GM20431 (cell line): Measurements from ENCODE around the gene RDH8.
"Not testable (repeated sequence)": the region's sequence is repeated elsewhere in the genome, so short reads cannot be mapped to it uniquely, and the experiment has no call there.

Source experiments
- in situ Hi-C: fragments of 300-500 bp; cut with MseI, MboI; formaldehyde crosslinking; loops from one replicate; pipeline ENCODE4 v1.15.0; 2020; ENCODE audit warnings: low sequenced_read_pairs; ENCODE audit not compliant: unreplicated experiment

Gene RDH8

GRCh38 chr19:10004617-10005016 lies 8.7 kb upstream of the RDH8 start:
- in situ Hi-C loops, result no loop called here

- in situ Hi-C loops, result no loop called here
Observed at GRCh38 chr19:10005632-10006334, 7.5 kb upstream of the RDH8 start.

DNA sequence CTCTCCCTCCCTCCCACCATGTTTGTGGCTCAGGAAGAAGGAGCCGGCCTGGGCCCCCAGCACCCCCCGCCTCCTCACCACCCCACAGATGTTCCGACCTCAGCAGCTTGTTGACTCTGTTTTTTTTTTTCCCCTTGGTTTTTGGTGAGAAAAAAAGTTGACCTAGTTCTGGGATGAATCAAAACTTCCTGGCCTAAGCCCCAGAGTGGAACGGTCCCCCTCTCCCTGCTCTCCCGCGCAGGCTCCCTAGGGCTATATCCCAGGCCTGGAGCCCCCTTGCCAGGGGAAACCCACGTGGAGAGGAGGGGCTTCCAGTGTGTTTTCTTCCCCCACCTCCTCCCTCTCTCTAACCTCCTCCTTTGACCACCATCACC lies 7.0 kb upstream of the RDH8 start:
- in situ Hi-C loops, result no loop called here

DNA sequence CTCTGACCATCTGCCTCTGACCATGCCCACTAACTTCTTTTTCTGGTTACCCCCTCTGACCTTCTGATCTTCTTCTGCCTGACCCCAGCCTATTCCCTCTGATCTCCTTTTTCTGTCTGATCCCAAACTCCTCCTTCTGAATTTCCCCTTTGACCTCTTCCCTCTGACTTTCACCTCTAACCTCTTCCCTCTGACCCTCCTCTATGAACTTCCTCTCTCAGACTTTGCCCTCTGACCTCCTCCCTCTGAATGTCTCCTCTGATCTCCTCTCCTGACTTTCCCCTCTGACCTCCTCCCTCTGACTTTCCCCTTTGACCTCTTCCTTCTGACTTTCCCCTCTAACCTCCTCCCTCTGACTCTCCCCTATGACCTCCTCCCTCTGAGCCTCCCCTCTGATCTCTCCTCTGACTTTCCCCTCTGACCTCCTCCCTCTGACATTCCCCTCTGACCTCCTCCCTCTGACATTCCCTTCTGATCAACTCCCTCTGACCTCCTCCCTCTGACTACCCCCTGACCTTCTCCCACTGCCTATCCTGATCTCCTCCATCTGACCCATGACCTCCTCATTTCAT lies 6.4 kb upstream of the RDH8 start:
- in situ Hi-C loops, result no loop called here

DNA sequence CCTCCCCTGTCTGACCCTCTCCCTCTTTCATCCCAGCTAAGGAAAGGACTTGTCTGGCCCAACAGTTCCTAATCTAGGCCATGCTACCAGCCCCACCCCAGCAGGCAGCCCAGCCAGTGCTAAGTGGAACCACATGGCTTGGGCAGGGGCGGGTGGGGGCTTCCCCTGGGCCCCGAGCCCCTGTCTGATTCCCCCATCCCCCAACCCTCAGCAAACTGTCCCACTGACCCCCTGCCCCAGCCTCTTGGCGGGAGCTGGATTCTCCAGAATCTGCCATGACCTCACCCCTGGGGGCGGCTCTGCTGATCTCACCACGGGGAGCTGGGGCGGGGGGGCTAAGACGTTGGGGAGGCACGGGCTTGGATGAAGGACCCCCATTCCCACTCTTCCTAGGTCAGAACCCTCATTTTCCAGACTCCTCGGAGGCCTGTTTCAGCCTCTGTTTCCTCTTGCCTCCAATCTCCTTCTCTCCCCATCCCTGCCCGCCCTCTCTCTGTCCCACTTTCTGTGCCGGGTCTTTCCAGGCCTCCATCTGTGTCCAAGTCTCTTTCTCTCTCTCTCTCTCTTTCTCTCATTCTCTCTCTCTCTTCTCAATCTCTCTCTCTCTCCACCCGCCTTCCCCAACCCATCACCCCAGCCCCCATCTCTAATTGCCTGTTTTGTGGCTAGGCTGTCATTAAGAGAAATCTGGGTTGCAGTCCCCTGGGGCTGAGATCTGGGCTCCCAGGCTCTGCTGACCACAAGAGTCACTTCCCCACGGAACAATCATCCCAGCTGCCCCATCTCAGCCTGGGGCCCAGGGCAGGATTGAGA lies 5.7 kb upstream of the RDH8 start:
- in situ Hi-C loops, result no loop called here

DNA sequence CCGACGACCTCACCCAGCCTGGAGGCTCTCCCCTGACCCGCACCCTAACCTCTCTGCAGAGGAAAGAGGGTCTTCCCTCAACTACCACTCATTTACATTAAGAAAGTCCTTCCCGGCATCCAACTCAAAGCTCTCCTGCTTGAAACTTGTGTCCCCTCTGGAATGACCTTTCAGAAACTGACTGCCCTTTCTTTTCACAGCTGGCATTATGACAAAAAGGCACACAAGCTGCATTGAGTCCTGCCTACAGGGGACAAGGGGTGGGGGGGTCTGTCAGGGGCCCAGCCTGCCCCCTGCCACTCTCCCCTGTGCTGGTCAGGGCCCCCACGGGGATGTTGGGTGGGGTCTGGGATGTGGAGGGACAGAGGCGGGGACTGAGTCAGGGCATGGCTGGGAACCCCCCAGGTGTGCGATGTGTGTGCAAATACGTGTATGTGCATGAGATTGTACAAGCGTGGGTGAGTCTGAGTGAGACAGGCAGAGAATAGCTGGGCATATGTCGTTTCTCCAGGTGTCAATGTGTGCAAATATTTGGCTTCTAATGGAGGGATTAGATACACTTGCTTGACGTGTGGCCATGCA lies 5.0 kb upstream of the RDH8 start:
- in situ Hi-C loops, result no loop called here

DNA sequence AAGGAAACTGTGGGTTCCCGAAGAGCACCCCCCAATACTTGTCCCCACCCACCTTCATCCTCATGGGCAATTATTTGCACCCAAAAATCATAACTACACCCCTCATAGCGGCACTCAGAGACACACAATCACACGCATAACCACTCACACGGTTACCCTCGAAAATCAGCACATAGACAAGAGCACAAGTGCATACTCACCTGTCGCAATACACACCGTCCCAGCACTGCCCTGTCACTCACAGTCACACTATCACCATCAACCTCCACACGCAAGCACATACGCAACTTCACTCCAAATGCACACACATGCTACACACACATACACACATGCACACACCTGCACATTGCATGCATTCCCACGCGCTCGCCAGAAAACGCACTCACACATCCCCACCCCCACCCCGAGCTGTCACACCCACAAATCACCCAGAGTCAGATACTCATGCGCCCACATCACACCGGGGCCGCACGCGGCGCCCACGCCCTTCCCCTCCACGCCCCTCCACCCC lies 3.5 kb upstream of the RDH8 start:
- in situ Hi-C loops, result no loop called here

GRCh38 chr19:10010247-10010691 lies 3.0 kb upstream of the RDH8 start, which contains the start of gene COL5A3:
TSS of gene COL5A3 (minus strand) at chr19:10010504. CDS start at chr19:10010385, 119 bp downstream.
- in situ Hi-C loops, result no loop called here

GRCh38 chr19:10010939-10011338 lies 2.3 kb upstream of the RDH8 start:
- in situ Hi-C loops, result no loop called here

GRCh38 chr19:10011974-10012373 lies 1.3 kb upstream of the RDH8 start:
- in situ Hi-C loops, result no loop called here

GRCh38 chr19:10013834-10014618 lies 743 bp downstream of the RDH8 start:
- in situ Hi-C loops, result no loop called here

- in situ Hi-C loops, result no loop called here
Observed at GRCh38 chr19:10018263-10018662, 5.0 kb downstream of the RDH8 start.

- in situ Hi-C loops, result no loop called here
Observed at GRCh38 chr19:10018786-10019185, 5.5 kb downstream of the RDH8 start.

- in situ Hi-C loops, result no loop called here
Observed at GRCh38 chr19:10019246-10019645, 6.0 kb downstream of the RDH8 start.

DNA sequence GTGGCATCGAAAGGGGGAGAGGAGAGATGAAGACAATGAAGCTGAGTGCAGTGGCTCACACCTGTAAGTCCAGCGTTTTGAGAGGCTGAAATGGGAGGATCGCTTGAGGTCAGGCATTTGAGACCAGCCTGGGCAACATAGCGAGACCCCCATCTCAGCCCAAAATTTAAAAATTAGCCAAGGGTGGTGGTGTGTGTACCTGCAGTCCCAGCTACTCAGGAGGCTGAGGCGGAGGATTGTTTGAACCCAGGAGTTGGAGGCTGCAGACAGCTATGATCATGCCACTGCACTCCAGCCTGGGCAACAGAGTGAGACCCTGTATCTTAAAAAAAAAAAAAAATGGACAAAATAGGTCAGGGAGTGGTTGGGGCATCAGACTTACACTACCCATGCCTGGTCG lies 7.6 kb downstream of the RDH8 start:
- in situ Hi-C loops, result no loop called here

DNA sequence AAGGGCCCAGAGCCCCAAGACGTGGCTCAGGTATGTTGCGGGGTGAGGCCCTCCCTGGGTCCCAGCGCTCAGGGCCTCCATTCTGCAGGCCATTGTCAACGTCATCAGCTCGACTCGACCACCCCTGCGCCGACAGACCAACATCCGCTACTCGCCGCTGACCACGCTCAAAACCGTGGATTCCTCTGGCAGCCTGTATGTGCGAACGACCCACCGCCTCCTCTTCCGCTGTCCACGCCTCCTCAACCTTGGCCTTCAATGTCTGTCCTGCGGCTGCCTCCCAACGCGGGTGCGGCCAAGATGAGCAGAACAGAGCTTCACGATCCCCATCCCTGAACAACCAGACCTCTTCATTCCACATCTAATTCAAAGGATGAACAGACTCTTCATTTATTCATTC lies 8.2 kb downstream of the RDH8 start:
- in situ Hi-C loops, result no loop called here

GRCh38 chr19:10021863-10022262 lies 8.6 kb downstream of the RDH8 start:
- in situ Hi-C loops, result no loop called here

- in situ Hi-C loops, result not testable (repeated sequence)
Observed at GRCh38 chr19:10023096-10023495, 9.8 kb downstream of the RDH8 start.

DNA sequence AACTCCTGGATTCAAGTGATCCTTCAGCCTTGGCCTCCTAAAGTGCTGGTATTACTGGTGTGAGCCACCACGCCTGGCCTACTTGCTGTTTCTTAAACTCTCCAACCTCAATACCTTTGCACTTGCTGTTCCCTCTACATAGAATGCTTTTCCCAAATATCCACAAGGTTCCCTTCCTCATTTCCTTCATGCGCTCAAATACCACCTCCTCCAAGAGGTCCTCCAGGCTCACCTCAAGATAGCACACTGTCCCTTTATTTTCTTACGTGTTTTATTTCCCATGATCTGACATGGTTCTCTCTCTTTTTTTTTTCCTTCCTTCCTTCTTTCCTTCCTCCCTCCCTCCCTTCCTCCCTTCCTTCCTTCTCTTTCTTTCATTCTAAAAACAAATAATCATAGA lies 13.5 kb downstream of the RDH8 start:
- in situ Hi-C loops, result no loop called here
